Endothelial cell (in vitro differentiated cells): Measurements from ENCODE around the gene DMBX1. TPM values are rescaled to one million over a fixed set of nuclear protein-coding genes. Genes with fewer than 3 reads are reported as not detected.

Experiments used
- DNase-seq: peaks from one replicate; pipeline ENCODE4 v3.0.0; 2021; ENCODE audit warnings: low spot score
- H3K27ac Mint-ChIP-seq: one replicate; pipeline ENCODE4 v1.8.0; 2021; ENCODE audit warnings: mixed read lengths, inconsistent platforms; ENCODE audit not compliant: unreplicated experiment
- H3K27me3 Mint-ChIP-seq: one replicate; pipeline ENCODE4 v1.8.0; 2021; ENCODE audit warnings: mild to moderate bottlenecking, moderate library complexity, mixed read lengths, inconsistent platforms; ENCODE audit not compliant: unreplicated experiment
- H3K36me3 Mint-ChIP-seq: one replicate; pipeline ENCODE4 v1.8.0; 2021; ENCODE audit warnings: mild to moderate bottlenecking, low read depth, mixed read lengths, inconsistent platforms; ENCODE audit not compliant: unreplicated experiment
- H3K4me1 Mint-ChIP-seq: one replicate; pipeline ENCODE4 v1.8.0; 2021; ENCODE audit warnings: mild to moderate bottlenecking, mixed read lengths, inconsistent platforms; ENCODE audit not compliant: unreplicated experiment
- H3K4me3 Mint-ChIP-seq: one replicate; pipeline ENCODE4 v1.8.0; 2021; ENCODE audit warnings: mild to moderate bottlenecking, mixed read lengths, inconsistent platforms; ENCODE audit not compliant: unreplicated experiment
- H3K9me3 Mint-ChIP-seq: one replicate; pipeline ENCODE4 v1.8.0; 2021; ENCODE audit warnings: mixed read lengths, inconsistent platforms; ENCODE audit not compliant: unreplicated experiment
- total RNA-seq: library from RNA; stranded (reverse); fragmentation: NEBNext Ultra II Directional; extraction: Animal tissue kit (Norgen Biotek cat#: 25700); gene quantifications from one replicate; pipeline ENCODE4 v1.2.1, GENCODE V29; 2021; ENCODE audit not compliant: unreplicated experiment
- TF ChIP-seq, protein P1 (sequence below): fragments of 200-600 bp; sonication (generic); IDR thresholded peaks from one replicate; pipeline ENCODE4 v1.5.0; 2021; ENCODE audit warnings: antibody characterized with exemption; ENCODE audit not compliant: unreplicated experiment

The DMBX1 gene
- total RNA-seq, 1 donor from 2014 or later: not detected

DNA sequence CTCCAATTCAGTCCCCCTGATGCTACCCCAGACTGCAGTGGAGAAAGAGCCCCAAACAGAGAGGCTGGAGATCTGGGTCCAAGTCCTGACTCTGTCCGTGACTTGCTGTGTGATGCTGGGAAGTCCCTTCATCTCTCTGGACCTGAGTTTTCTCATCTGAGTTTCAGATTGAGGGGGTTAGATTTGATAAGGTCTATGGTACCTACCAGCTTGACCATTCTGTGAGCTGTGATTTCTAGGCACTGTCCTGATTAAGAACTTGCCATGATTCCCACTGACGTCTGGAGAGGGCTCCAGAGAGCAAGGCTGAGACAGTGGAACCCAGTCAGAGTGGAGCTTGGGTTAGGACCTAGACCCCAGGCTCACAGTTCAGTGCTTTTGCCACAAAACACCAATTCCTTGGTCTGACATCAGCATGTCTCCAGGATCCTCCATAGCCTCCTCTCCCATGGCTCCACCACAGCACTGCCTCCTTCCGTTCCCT lies 43.8 kb upstream of the DMBX1 start:
- Mint-ChIP-seq H3K4me3 (no peak overlapping the region), H3K27me3 (peaks cover 21% of the 10 kb centered on the region), H3K4me1 (peaks cover 11% of the 10 kb centered on the region), H3K27ac (no peak overlapping the region), H3K9me3 (no peaks in the 10 kb centered on the region), H3K36me3 (no peaks in the 10 kb centered on the region)
- TF ChIP-seq, protein P1, sequence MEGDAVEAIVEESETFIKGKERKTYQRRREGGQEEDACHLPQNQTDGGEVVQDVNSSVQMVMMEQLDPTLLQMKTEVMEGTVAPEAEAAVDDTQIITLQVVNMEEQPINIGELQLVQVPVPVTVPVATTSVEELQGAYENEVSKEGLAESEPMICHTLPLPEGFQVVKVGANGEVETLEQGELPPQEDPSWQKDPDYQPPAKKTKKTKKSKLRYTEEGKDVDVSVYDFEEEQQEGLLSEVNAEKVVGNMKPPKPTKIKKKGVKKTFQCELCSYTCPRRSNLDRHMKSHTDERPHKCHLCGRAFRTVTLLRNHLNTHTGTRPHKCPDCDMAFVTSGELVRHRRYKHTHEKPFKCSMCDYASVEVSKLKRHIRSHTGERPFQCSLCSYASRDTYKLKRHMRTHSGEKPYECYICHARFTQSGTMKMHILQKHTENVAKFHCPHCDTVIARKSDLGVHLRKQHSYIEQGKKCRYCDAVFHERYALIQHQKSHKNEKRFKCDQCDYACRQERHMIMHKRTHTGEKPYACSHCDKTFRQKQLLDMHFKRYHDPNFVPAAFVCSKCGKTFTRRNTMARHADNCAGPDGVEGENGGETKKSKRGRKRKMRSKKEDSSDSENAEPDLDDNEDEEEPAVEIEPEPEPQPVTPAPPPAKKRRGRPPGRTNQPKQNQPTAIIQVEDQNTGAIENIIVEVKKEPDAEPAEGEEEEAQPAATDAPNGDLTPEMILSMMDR: no peak
- no peak for DNase-seq

DNA sequence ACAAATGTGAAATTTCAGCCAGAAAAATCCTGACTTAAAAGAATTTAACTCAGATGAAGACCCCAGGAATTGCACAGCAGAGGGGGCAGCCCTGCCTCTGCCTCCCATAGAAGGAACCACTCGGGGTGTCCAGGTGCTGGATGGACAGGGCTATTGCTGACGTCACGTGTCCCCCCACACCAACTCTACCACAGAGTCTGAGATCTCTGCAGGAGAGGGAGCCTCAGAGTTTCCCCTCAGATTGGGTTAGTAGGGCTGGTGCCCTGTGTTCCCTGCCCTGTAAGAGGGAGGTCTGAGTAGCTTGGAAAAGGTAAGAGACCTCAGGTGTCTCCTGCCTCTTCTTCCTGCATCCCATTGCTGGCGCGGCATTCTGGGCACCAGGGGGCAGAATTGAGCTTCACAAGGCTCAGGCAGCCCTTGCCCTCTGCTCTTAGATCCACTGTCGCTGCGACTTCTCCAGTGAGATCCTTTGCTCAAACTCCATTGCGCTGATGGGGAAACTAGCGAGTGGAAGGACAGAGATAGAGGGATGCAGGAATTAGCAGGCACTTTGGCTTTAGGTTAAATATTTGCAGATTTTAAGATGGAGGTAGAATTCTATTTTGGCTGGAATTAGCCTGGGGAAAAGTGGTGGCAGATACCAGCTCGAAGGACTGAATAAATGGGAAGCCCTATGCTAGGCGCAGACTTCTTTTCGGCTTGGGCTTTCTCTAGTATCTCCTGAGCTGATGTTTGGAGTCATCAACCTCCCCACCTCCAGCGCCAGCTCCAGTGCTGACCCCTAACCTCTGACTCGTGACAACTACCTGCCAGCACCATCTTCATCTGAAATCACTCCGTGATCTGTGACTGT lies 42.8 kb upstream of the DMBX1 start:
- TF ChIP-seq, protein P1: peak; percentile 65
- Mint-ChIP-seq H3K36me3 (no peaks in the 10 kb centered on the region), H3K4me1 (peaks cover 11% of the 10 kb centered on the region), H3K4me3 (no peak overlapping the region), H3K27ac (no peak overlapping the region), H3K27me3 (peaks cover 21% of the 10 kb centered on the region), H3K9me3 (no peaks in the 10 kb centered on the region)
- DNase-seq: peak; percentile 89

DNA sequence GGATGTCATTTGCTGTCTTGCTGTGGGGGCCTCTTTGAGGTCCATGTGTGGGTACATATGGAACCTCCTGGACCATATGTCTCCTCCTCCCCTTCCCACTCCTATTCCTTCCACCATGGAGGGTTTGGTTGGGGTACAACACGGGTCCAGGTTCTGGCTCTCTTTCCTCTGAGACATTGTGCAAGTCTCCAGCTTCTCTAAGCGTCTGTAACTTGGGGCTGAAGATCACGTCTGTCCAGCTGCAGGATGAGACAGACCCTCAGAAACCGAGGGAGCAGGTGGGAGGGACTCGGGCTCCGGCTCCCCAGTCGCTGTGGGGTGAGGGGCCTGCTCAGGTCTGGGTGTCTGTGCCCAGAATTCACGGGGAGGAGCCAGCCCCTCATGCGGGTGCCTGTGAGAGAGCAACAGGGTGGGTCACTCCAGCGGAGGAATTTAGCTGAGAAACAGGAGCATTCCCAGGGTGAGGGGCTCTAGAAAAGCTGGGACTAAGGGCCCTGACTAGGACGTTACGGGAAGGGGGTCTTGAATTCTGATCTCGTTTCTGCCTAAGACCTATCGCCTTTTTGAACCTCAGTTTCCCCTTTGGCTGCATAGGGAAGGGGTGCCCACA lies 42.0 kb upstream of the DMBX1 start:
- H3K9me3 Mint-ChIP-seq: no peaks in the 10 kb centered on the region
- peaks cover 21% of the 10 kb centered on the region for H3K27me3 Mint-ChIP-seq
- no peak overlapping the region for H3K4me3 Mint-ChIP-seq
- DNase-seq: no peak
- TF ChIP-seq, protein P1: no peak
- no peaks in the 10 kb centered on the region for H3K36me3 Mint-ChIP-seq
- no peak overlapping the region for H3K27ac Mint-ChIP-seq
- H3K4me1 Mint-ChIP-seq: peaks cover 9% of the 10 kb centered on the region

DNA sequence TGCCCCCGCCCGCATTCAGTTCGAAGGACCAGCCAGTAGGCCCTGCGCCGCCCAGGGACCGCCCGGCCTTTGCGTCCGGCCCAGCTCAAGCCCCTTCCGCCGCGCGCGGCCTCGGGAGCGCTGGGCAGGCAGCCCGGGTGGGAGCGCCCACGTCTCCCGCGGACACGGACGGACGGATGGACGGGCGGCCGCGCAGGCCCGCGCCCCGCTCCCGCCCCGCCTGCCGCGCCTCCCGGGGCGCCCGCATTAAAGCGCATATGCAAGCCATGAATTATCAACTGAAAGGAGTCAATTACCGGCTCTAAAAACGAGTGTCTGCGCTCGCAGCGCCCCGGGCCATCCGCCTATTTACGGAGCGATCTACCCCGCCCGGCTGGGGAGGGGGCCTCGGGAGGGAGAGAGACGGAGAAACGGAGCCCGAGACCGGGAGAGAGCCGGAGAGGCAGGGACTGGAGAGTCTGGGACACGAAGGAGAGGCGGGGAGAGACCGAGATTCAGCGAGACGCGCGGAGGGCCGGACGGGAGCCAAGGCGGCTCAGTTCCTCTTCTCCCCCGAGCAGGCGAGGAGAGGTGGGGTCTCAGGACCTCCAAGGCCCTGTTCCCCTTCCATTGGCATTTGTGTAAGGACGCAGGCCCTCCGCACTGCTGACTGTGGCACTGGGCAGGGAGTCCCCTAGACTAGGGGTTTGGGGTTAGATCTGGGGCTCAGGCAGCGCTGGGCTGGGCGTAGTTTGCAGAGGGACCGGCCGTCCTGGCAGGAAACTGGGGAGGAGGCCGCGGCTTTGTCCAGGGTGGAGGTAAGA lies 41.3 kb upstream of the DMBX1 start:
- H3K27me3 Mint-ChIP-seq: peaks cover 26% of the 10 kb centered on the region
- no peak overlapping the region for H3K27ac Mint-ChIP-seq
- H3K4me1 Mint-ChIP-seq: peaks cover 7% of the 10 kb centered on the region
- peak overlapping the region; percentile 78 for H3K4me3 Mint-ChIP-seq
- H3K9me3 Mint-ChIP-seq: no peaks in the 10 kb centered on the region
- peak; percentile 39 for DNase-seq
- TF ChIP-seq, protein P1: no peak
- H3K36me3 Mint-ChIP-seq: no peaks in the 10 kb centered on the region
